OCI-LY7 (cell line): ENCODE measurements around the gene LRRC34. TPM values are rescaled to one million over a fixed set of nuclear protein-coding genes. Genes with fewer than 3 reads are reported as not detected.

ENCODE experiments used
- BruUV-seq: library from RNA; stranded (reverse); fragments of 400-500 nt; replicated peaks from 2 replicates; lab custom pipeline; 2021; lab: Mats Ljungman, UMichigan
- CTCF ChIA-PET: fragments of 300-600 bp; sonication (Branson Sonifier 250); formaldehyde crosslinking; loops from one replicate; lab custom pipeline; 2022; ENCODE audit warnings: antibody characterized with exemption; ENCODE audit not compliant: unreplicated experiment; lab: Charles Lee
- POLR2A ChIA-PET: fragments of 300-600 bp; sonication (Branson Sonifier 250); formaldehyde crosslinking; loops from one replicate; lab custom pipeline; 2022; ENCODE audit warnings: antibody characterized with exemption; lab: Charles Lee
- DNase-seq: peaks from one replicate; pipeline ENCODE4 v3.0.0-alpha.2; 2015; ENCODE audit warnings: low spot score
- H2AFZ ChIP-seq: fragments of 200-600 bp; sonication (generic), shearing (Covaris generic); 2 replicates; pipeline ENCODE4 v1.6.1; 2014; ENCODE audit warnings: mild to moderate bottlenecking, antibody characterized with exemption, low read length, moderate library complexity
- H3K27ac ChIP-seq: fragments of 200-600 bp; sonication (generic); 2 replicates; pipeline ENCODE4 v1.5.1; 2014; ENCODE audit warnings: mixed run types, low read depth, mild to moderate bottlenecking, moderate library complexity, low read length, inconsistent platforms; ENCODE audit not compliant: poor library complexity, severe bottlenecking
- H3K36me3 ChIP-seq: fragments of 200-600 bp; sonication (generic); 2 replicates; pipeline ENCODE4 v1.6.1; 2014; ENCODE audit warnings: mild to moderate bottlenecking, antibody characterized with exemption, low read length, moderate library complexity, mixed read lengths; ENCODE audit not compliant: insufficient read depth
- H3K4me1 ChIP-seq: fragments of 200-600 bp; sonication (generic); 2 replicates; pipeline ENCODE4 v1.5.1; 2014; ENCODE audit warnings: mild to moderate bottlenecking, low read length; ENCODE audit not compliant: insufficient read depth, poor library complexity, severe bottlenecking
- H3K4me2 ChIP-seq: fragments of 200-600 bp; sonication (generic); 2 replicates; pipeline ENCODE4 v1.6.1; 2014; ENCODE audit warnings: mild to moderate bottlenecking, low read length
- H3K4me3 ChIP-seq: fragments of 200-600 bp; sonication (generic); 2 replicates; pipeline ENCODE4 v1.5.1; 2014; ENCODE audit warnings: mild to moderate bottlenecking, low read depth, low read length; ENCODE audit not compliant: poor library complexity, severe bottlenecking
- H3K79me2 ChIP-seq: fragments of 200-600 bp; sonication (generic); 2 replicates; pipeline ENCODE4 v1.6.1; 2016; ENCODE audit warnings: low read depth, mild to moderate bottlenecking, low read length, moderate library complexity, mixed read lengths; ENCODE audit not compliant: insufficient read depth
- H3K9me2 ChIP-seq: fragments of 200-600 bp; sonication (generic); 2 replicates; pipeline ENCODE4 v1.6.1; 2016; ENCODE audit warnings: mild to moderate bottlenecking, low read length, mixed read lengths; ENCODE audit not compliant: insufficient read depth
- H3K9me3 ChIP-seq: fragments of 200-600 bp; sonication (generic); 2 replicates; pipeline ENCODE4 v1.6.1; 2014; ENCODE audit warnings: mild to moderate bottlenecking, mixed run types, low read length, mixed read lengths
- H4K20me1 ChIP-seq: fragments of 200-600 bp; sonication (generic); 2 replicates; pipeline ENCODE4 v1.6.1; 2014; ENCODE audit warnings: mild to moderate bottlenecking, antibody characterized with exemption, low read length, moderate library complexity, mixed read lengths; ENCODE audit not compliant: insufficient read depth
- CTCF ChIP-seq: fragments of 200-600 bp; sonication (generic); conservative IDR thresholded peaks from 2 replicates; pipeline ENCODE4 v1.5.1; 2014; ENCODE audit warnings: mild to moderate bottlenecking, antibody characterized with exemption, low read length, moderate library complexity, mixed read lengths
- EZH2phosphoT487 ChIP-seq: fragments of 200-600 bp; sonication (generic); IDR thresholded peaks from 2 replicates; pipeline ENCODE4 v1.6.1; 2018; ENCODE audit warnings: low read depth, borderline replicate concordance, mild to moderate bottlenecking, mixed run types, antibody characterized with exemption, low read length, moderate library complexity, mixed read lengths
- intact Hi-C: fragments of 100-400 bp; cut with micrococcal nuclease; formaldehyde crosslinking; loops from one replicate; pipeline ENCODE4 v1.10.0; 2022; ENCODE audit not compliant: unreplicated experiment
- total RNA-seq, 2 experiments: library from RNA; depleted of rRNA in 1 of 2; stranded (reverse); fragments of >200 nt in 1 of 2; shearing (Covaris generic) in 1 of 2; gene quantifications; 2 replicates each; pipeline ENCODE4 v1.2.3, GENCODE V29; 2014 to 2022

LRRC34 gene
- total RNA-seq, 2 experiments from 2014 or later, result 2.2 to 3.3 TPM

GRCh38 chr3:169755488-169755887, 57.2 kb downstream of the LRRC34 start:
- Histone ChIP-seq H2AFZ (no peak overlapping the region), H3K79me2 (no peaks in the 10 kb centered on the region), H3K9me2 (no peaks in the 10 kb centered on the region), H3K36me3 (no peaks in the 10 kb centered on the region), H3K27ac (no peak overlapping the region), H3K4me1 (peaks cover 15% of the 10 kb centered on the region), H4K20me1 (no peaks in the 10 kb centered on the region), H3K4me2 (no peak overlapping the region), H3K9me3 (no peaks in the 10 kb centered on the region), H3K4me3 (no peak overlapping the region)
- no peak for DNase-seq
- BruUV-seq, result no TSS peak
- POLR2A ChIA-PET, result interaction anchor here (0.8 kb wide), 1 partner anchor 12 kb away, joined by 3 read pairs; no protein-coding TSS in a partner anchor
- TF ChIP-seq CTCF (no peak), EZH2phosphoT487 (no peak)
- intact Hi-C loops, result no loop called here
- CTCF ChIA-PET, result no interaction called here

DNA sequence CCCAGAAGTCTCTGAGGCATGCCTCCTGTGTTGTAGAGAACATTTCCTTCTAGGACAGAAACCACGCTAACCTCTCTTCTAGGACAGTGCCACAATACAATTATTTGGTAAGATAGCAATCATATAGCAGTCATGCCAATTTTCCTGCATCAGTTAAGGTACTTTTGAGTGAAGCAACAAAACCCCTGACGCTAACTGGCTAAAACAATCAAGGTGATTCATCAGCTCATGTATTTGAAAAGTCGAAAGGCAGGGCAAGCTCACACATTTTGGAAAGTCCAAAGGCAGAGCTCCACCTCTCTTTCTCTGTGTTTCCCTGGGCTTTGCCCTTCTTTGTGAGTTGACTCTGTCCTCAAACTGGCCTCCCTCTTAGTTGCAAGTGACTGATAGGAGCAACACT, 58.0 kb downstream of the LRRC34 start:
- Histone ChIP-seq H3K4me2 (no peak overlapping the region), H3K27ac (no peak overlapping the region), H3K9me2 (no peaks in the 10 kb centered on the region), H2AFZ (no peak overlapping the region), H3K4me3 (no peak overlapping the region), H3K79me2 (no peaks in the 10 kb centered on the region), H3K4me1 (peaks cover 15% of the 10 kb centered on the region), H4K20me1 (no peaks in the 10 kb centered on the region), H3K9me3 (no peaks in the 10 kb centered on the region), H3K36me3 (no peaks in the 10 kb centered on the region)
- BruUV-seq, result no TSS peak
- TF ChIP-seq EZH2phosphoT487, result no peak
- TF ChIP-seq CTCF, result no peak
- POLR2A ChIA-PET, result interaction anchor here (0.5 to 0.9 kb wide), 5 partner anchors 9 to 1594 kb away, joined by 3 to 7 read pairs (median 3); no protein-coding TSS in a partner anchor
- DNase-seq, result no peak
- CTCF ChIA-PET, result no interaction called here
- intact Hi-C loops, result no loop called here

DNA sequence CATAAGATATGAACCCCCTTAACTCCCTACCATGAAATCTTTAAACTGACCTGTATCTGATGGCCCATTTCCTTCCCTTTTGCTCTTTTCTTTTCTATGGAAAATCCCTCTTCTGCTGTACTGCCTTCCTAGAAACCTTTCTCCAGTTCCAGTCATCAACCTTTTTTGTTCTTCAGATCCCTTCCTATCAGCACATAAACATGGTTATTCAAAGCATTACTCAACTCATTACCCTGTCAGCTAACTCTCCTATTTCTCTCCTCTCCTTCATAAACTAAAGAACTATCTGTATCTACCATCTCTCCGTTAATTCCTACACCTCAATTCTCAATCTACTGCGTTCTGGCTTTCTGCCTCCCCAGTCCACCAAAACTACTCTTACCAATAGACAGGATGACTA, 60.8 kb downstream of the LRRC34 start:
- BruUV-seq, result no TSS peak
- TF ChIP-seq EZH2phosphoT487 (no peak), CTCF (no peak)
- Histone ChIP-seq H4K20me1 (no peaks in the 10 kb centered on the region), H2AFZ (no peak overlapping the region), H3K9me3 (no peaks in the 10 kb centered on the region), H3K9me2 (no peaks in the 10 kb centered on the region), H3K4me2 (no peak overlapping the region), H3K79me2 (no peaks in the 10 kb centered on the region), H3K36me3 (no peaks in the 10 kb centered on the region), H3K27ac (no peak overlapping the region), H3K4me1 (no peaks in the 10 kb centered on the region), H3K4me3 (no peak overlapping the region)
- ChIA-PET CTCF (no interaction called here), POLR2A (interaction anchor here (0.6 kb wide), 1 partner anchor 643 kb away, joined by 4 read pairs; no protein-coding TSS in a partner anchor)
- intact Hi-C loops, result no loop called here
- DNase-seq, result no peak
